ENCODE data around the gene PCP4L1.

The PCP4L1 gene

DNA sequence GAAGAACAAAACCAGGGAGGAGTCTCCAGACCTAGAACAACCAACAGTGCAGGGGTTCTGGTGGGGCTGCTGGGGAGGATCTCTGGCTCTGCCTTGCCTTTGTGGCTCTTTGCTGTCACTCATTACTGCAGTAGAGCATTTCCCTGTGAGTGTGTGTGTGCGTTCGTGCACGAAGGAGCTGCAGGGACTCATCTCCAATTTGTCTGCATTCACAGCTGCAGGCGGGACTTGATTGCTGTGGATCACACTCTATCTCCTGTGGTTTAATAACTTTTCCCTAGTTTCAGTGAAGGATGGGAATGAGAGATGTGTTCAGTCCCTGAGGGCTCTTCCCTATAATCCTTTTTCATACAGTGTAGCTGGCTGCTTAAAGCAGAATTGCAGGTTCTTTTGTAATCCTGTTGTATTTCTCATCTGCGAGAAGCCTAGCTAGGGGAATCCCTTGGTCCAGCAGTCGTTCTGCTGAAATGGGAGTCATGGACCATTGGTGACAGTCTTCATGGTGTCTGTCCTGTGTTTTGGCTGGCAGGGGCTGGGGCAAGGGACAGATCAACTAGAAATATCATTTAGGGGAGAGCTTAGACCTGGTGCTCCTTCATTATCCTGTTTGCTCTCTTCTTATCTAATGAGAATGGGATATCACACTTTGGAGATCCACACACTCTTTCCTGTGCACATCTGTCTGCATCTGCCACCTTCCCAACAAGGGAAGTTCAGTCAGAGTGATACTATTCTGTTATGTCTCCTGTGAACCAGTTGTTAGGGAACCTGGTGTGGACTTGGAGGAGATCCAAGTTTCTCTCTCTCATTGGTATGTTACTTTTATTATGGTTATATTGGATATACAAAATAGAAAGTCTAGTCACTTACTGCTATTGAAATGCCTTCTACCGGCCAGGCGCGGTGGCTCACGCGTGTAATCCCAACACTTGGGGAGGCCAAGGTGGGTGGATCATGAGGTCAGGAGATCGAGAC, 3.0 kb downstream of the PCP4L1 start:
- DNase-seq (no peak), ATAC-seq (ENCODE audit: insufficient read depth, low read depth) (no peak)
- no peak overlapping the region for H3K4me2 ChIP-seq (ENCODE audit: insufficient read depth, low read length)
- no peaks in the 10 kb centered on the region for H3K36me3 ChIP-seq (ENCODE audit: insufficient read depth, low read length)
- TF ChIP-seq EZH2 (IDR thresholded peaks at IDR 0.05; ENCODE audit: borderline replicate concordance, low read depth, low read length, severe bottlenecking) = no peak
- TF ChIP-seq, protein P1, sequence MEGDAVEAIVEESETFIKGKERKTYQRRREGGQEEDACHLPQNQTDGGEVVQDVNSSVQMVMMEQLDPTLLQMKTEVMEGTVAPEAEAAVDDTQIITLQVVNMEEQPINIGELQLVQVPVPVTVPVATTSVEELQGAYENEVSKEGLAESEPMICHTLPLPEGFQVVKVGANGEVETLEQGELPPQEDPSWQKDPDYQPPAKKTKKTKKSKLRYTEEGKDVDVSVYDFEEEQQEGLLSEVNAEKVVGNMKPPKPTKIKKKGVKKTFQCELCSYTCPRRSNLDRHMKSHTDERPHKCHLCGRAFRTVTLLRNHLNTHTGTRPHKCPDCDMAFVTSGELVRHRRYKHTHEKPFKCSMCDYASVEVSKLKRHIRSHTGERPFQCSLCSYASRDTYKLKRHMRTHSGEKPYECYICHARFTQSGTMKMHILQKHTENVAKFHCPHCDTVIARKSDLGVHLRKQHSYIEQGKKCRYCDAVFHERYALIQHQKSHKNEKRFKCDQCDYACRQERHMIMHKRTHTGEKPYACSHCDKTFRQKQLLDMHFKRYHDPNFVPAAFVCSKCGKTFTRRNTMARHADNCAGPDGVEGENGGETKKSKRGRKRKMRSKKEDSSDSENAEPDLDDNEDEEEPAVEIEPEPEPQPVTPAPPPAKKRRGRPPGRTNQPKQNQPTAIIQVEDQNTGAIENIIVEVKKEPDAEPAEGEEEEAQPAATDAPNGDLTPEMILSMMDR (IDR thresholded peaks at IDR 0.05; ENCODE audit: borderline replicate concordance, extremely low read depth, low read length, poor library complexity, severe bottlenecking) = no peak
- H3K9me3 ChIP-seq (ENCODE audit: insufficient read depth, low read length, severe bottlenecking) = peaks cover 8% of the 10 kb centered on the region
- H3K27me3 ChIP-seq (ENCODE audit: insufficient read depth, low read length, poor library complexity) = peaks cover 20% of the 10 kb centered on the region
- no peak overlapping the region for H3K4me3 ChIP-seq (ENCODE audit: low read depth in 1 of 2, low read length in 2 of 2)
- no peaks in the 10 kb centered on the region for H3K4me1 ChIP-seq (ENCODE audit: insufficient read depth, low read length)
- H2AFZ ChIP-seq (ENCODE audit: low read depth, low read length) = no peak overlapping the region
- no peaks in the 10 kb centered on the region for H3K79me2 ChIP-seq (ENCODE audit: insufficient read depth, low read length)
- no peaks in the 10 kb centered on the region for H4K20me1 ChIP-seq (ENCODE audit: insufficient read depth, low read length)
- H3K9ac ChIP-seq (ENCODE audit: low read depth, low read length) = no peak overlapping the region
- H3K27ac ChIP-seq (ENCODE audit: low read length) = no peak overlapping the region

DNA sequence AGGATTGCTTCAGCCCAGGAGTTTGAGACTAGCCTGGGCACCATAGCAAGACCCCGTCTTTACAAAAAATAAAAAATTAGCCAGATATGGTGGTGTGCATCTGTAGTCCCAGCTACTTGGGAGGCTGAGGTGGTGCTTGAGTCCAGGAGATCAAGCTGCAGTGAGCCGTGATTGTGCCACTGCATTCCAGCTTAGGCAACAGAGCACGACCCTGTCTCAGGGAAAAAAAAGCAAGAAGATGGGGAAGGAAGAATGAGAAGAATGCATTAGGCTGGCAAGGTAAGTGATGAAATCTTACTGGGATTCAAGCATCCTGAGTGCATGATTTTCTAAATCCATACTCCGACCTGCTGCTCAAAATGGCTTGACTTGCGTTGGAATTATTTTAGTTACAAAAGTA, 6.8 kb downstream of the PCP4L1 start:
- no peak overlapping the region for H2AFZ ChIP-seq (ENCODE audit: low read depth, low read length)
- H3K79me2 ChIP-seq (ENCODE audit: insufficient read depth, low read length) = no peaks in the 10 kb centered on the region
- ATAC-seq (ENCODE audit: insufficient read depth, low read depth) (no peak), DNase-seq (no peak)
- H3K9me3 ChIP-seq (ENCODE audit: insufficient read depth, low read length, severe bottlenecking) = no peaks in the 10 kb centered on the region
- no peak overlapping the region for H3K4me3 ChIP-seq (ENCODE audit: low read depth in 1 of 2, low read length in 2 of 2)
- peaks cover 15% of the 10 kb centered on the region for H3K27me3 ChIP-seq (ENCODE audit: insufficient read depth, low read length, poor library complexity)
- H3K27ac ChIP-seq (ENCODE audit: low read length) = no peak overlapping the region
- H3K36me3 ChIP-seq (ENCODE audit: insufficient read depth, low read length) = no peaks in the 10 kb centered on the region
- no peak overlapping the region for H3K4me2 ChIP-seq (ENCODE audit: insufficient read depth, low read length)
- no peaks in the 10 kb centered on the region for H4K20me1 ChIP-seq (ENCODE audit: insufficient read depth, low read length)
- TF ChIP-seq EZH2 (IDR thresholded peaks at IDR 0.05; ENCODE audit: borderline replicate concordance, low read depth, low read length, severe bottlenecking) = no peak
- TF ChIP-seq, protein P1 (IDR thresholded peaks at IDR 0.05; ENCODE audit: borderline replicate concordance, extremely low read depth, low read length, poor library complexity, severe bottlenecking) = no peak
- no peak overlapping the region for H3K9ac ChIP-seq (ENCODE audit: low read depth, low read length)
- H3K4me1 ChIP-seq (ENCODE audit: insufficient read depth, low read length) = no peaks in the 10 kb centered on the region

DNA sequence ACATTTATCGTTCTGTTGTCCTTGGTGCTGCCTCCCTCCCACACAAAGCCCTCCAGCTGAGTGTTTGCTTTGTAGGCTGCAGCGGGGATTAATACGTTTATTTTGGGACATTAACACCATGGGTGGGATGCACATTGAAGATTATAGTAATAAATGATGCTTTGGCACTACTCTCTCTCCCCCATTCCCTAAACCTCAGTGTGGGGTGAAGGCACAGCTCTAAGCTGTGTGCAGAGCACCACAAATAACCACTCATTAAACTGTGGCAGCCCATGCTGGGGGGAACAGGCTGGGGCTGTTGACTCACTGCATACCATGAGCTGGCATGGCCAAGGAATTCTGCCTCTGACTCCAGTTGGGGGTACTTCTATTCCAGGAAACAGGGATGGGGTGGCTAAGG, 7.7 kb downstream of the PCP4L1 start:
- Histone ChIP-seq H3K4me1 (ENCODE audit: insufficient read depth, low read length) (no peaks in the 10 kb centered on the region), H3K9me3 (ENCODE audit: insufficient read depth, low read length, severe bottlenecking) (no peaks in the 10 kb centered on the region), H3K79me2 (ENCODE audit: insufficient read depth, low read length) (no peaks in the 10 kb centered on the region), H2AFZ (ENCODE audit: low read depth, low read length) (no peak overlapping the region), H3K9ac (ENCODE audit: low read depth, low read length) (no peak overlapping the region), H3K4me2 (ENCODE audit: insufficient read depth, low read length) (no peak overlapping the region), H3K27me3 (ENCODE audit: insufficient read depth, low read length, poor library complexity) (peaks cover 7% of the 10 kb centered on the region), H4K20me1 (ENCODE audit: insufficient read depth, low read length) (no peaks in the 10 kb centered on the region), H3K4me3 (ENCODE audit: low read depth in 1 of 2, low read length in 2 of 2) (no peak overlapping the region), H3K27ac (ENCODE audit: low read length) (no peak overlapping the region), H3K36me3 (ENCODE audit: insufficient read depth, low read length) (no peaks in the 10 kb centered on the region)
- TF ChIP-seq, protein P1 (IDR thresholded peaks at IDR 0.05; ENCODE audit: borderline replicate concordance, extremely low read depth, low read length, poor library complexity, severe bottlenecking) = no peak
- TF ChIP-seq EZH2 (IDR thresholded peaks at IDR 0.05; ENCODE audit: borderline replicate concordance, low read depth, low read length, severe bottlenecking) = no peak
- no peak for DNase-seq
- ATAC-seq (ENCODE audit: insufficient read depth, low read depth) = no peak
